HCT116 (cell line): ENCODE measurements around the gene PHF10. TPM values are rescaled to one million over a fixed set of nuclear protein-coding genes. Genes with fewer than 3 reads are reported as not detected.

Source experiments
- ATAC-seq: fragments of 200-7000 bp; cut with Tn5 transposase; 2 replicates; pipeline ENCODE4 v1.9.1; 2020; ENCODE audit warnings: mild to moderate bottlenecking, moderate library complexity
- BruUV-seq: library from RNA; stranded (reverse); fragments of 400-500 nt; replicated peaks from 2 replicates; lab custom pipeline; 2021; lab: Mats Ljungman, UMichigan
- CTCF ChIA-PET: fragments of 300-600 bp; sonication (Branson Sonifier 250); formaldehyde crosslinking; loops from one replicate; lab custom pipeline; 2021; ENCODE audit warnings: antibody characterized with exemption; lab: Charles Lee
- POLR2A ChIA-PET: fragments of 300-600, 350-600 bp; sonication (Branson Sonifier 250); formaldehyde crosslinking; loops from one replicate; lab custom pipeline; 2021; ENCODE audit warnings: antibody characterized with exemption; lab: Charles Lee
- RAD21 ChIA-PET, 2 experiments: fragments of 300-600 bp; sonication (Branson Sonifier 250); formaldehyde crosslinking; loops; one replicate each; lab custom pipeline; 2023; ENCODE audit warnings: low total read pairs in 2 of 2; ENCODE audit not compliant: uncharacterized antibody in 2 of 2, unreplicated experiment in 2 of 2, low non-redundant PET in 1 of 2; lab: Charles Lee
- DNase-seq: peaks from one replicate; pipeline ENCODE4 v3.0.0-alpha.2; 2010; ENCODE audit warnings: low read depth, low spot score
- H2AFZ ChIP-seq: fragments of 200-600 bp; shearing (Covaris generic), sonication (generic); 2 replicates; pipeline ENCODE4 v1.6.1; 2017; ENCODE audit warnings: low read depth, mixed run types, mixed read lengths, antibody characterized with exemption, low read length; ENCODE audit not compliant: poor library complexity, severe bottlenecking
- H3K27ac ChIP-seq: 2 replicates; pipeline ENCODE4 v1.5.1; 2012; ENCODE audit warnings: low read depth, low read length
- H3K27me3 ChIP-seq: fragments of 200-600 bp; sonication (generic); 2 replicates; pipeline ENCODE4 v1.6.1; 2016; ENCODE audit warnings: mixed run types, low read length, mixed read lengths; ENCODE audit not compliant: insufficient read depth
- H3K36me3 ChIP-seq, 2 experiments: fragments of 200-500 bp in 1 of 2; fragments of 200-600 bp in 1 of 2; sonication (Bioruptor generic) in 1 of 2; sonication (generic) in 1 of 2; 2 replicates each; pipeline versions ENCODE4 v1.5.1 to v1.6.1; 2014 to 2016; ENCODE audit warnings: low read length in 2 of 2, inconsistent platforms in 1 of 2, mixed read lengths in 1 of 2, mixed run types in 1 of 2; ENCODE audit not compliant: insufficient read depth in 2 of 2, control insufficient read depth in 1 of 2
- H3K4me1 ChIP-seq, 2 experiments: fragments of 200-600 bp in 1 of 2; sonication (generic) in 1 of 2; 2 replicates each; pipeline versions ENCODE4 v1.5.1 to v1.6.1; 2012 to 2017; ENCODE audit warnings: low read length in 2 of 2, inconsistent platforms in 1 of 2, mild to moderate bottlenecking in 1 of 2, mixed read lengths in 1 of 2, mixed run types in 1 of 2, moderate library complexity in 1 of 2; ENCODE audit not compliant: insufficient read depth in 2 of 2, control insufficient read depth in 1 of 2
- H3K4me2 ChIP-seq: fragments of 200-600 bp; sonication (generic); 2 replicates; pipeline ENCODE4 v1.6.1; 2017; ENCODE audit warnings: mixed run types, low read length, mixed read lengths
- H3K4me3 ChIP-seq, 2 experiments: fragments of 200-600 bp in 1 of 2; sonication (generic) in 1 of 2; replicated peaks in 1 of 2; 2 replicates each; pipeline ENCODE4 v1.5.1; 2011 to 2016; ENCODE audit warnings: low read length in 2 of 2, control low read depth in 1 of 2, low read depth in 1 of 2, mild to moderate bottlenecking in 1 of 2, mixed read lengths in 1 of 2, mixed run types in 1 of 2
- H3K79me2 ChIP-seq: fragments of 200-600 bp; sonication (generic); 2 replicates; pipeline ENCODE4 v1.6.1; 2017; ENCODE audit warnings: mild to moderate bottlenecking, mixed run types, low read length, moderate library complexity, mixed read lengths; ENCODE audit not compliant: insufficient read depth
- H3K9ac ChIP-seq: fragments of 200-600 bp; sonication (generic); 2 replicates; pipeline ENCODE4 v1.6.1; 2016; ENCODE audit warnings: low read length, mixed read lengths
- H3K9me2 ChIP-seq: fragments of 200-600 bp; sonication (generic), shearing (Covaris generic); 2 replicates; pipeline ENCODE4 v1.6.1; 2017; ENCODE audit warnings: mixed run types, mild to moderate bottlenecking, moderate library complexity; ENCODE audit not compliant: insufficient read depth
- H3K9me3 ChIP-seq, 2 experiments: fragments of 200-500 bp in 1 of 2; fragments of 200-600 bp in 1 of 2; sonication (Bioruptor generic) in 1 of 2; sonication (generic) in 1 of 2; 2 replicates each; pipeline ENCODE4 v1.6.1; 2014 to 2017; ENCODE audit warnings: low read length in 2 of 2, mixed read lengths in 2 of 2, inconsistent platforms in 1 of 2, low read depth in 1 of 2, mild to moderate bottlenecking in 1 of 2, mixed run types in 1 of 2, moderate library complexity in 1 of 2; ENCODE audit not compliant: control insufficient read depth in 1 of 2, insufficient read depth in 1 of 2
- H4K20me1 ChIP-seq: fragments of 200-600 bp; sonication (generic), shearing (Covaris generic); 2 replicates; pipeline ENCODE4 v1.6.1; 2017; ENCODE audit warnings: mixed run types, mild to moderate bottlenecking, moderate library complexity; ENCODE audit not compliant: insufficient read depth
- CEBPB ChIP-seq: IDR thresholded peaks from 2 replicates; pipeline ENCODE4 v1.6.1; 2012; ENCODE audit warnings: low read depth
- EGR1 ChIP-seq: IDR thresholded peaks from 2 replicates; pipeline ENCODE4 v1.6.1; 2012; ENCODE audit warnings: low read depth
- ELF1 ChIP-seq: IDR thresholded peaks from 2 replicates; pipeline ENCODE4 v1.6.1; 2012; ENCODE audit warnings: low read depth, borderline replicate concordance
- EZH2phosphoT487 ChIP-seq: fragments of 200-600 bp; IDR thresholded peaks from 2 replicates; pipeline ENCODE4 v1.6.1; 2018; ENCODE audit warnings: antibody characterized with exemption, borderline replicate concordance
- JUND ChIP-seq: IDR thresholded peaks from 2 replicates; pipeline ENCODE4 v1.6.1; 2012
- RAD21 ChIP-seq: IDR thresholded peaks from 2 replicates; pipeline ENCODE4 v1.6.1; 2012; ENCODE audit warnings: low read depth, mild to moderate bottlenecking
- SIN3A ChIP-seq: IDR thresholded peaks from 2 replicates; pipeline ENCODE4 v1.6.1; 2012; ENCODE audit warnings: low read depth
- SP1 ChIP-seq: IDR thresholded peaks from 2 replicates; pipeline ENCODE4 v1.6.1; 2012; ENCODE audit warnings: low read depth
- SRF ChIP-seq: IDR thresholded peaks from 2 replicates; pipeline ENCODE4 v1.6.1; 2012; ENCODE audit warnings: low read depth
- TCF7L2 ChIP-seq: IDR thresholded peaks from 2 replicates; pipeline ENCODE4 v1.7.0; 2011; ENCODE audit warnings: borderline replicate concordance, inconsistent platforms; ENCODE audit not compliant: insufficient read depth, insufficient read length; ENCODE audit errors: extremely low read depth
- YY1 ChIP-seq: IDR thresholded peaks from 2 replicates; pipeline ENCODE4 v1.6.1; 2011; ENCODE audit warnings: low read length, low read depth, moderate library complexity, mild to moderate bottlenecking; ENCODE audit not compliant: insufficient replicate concordance; ENCODE audit errors: extremely low read depth
- ZNF274 ChIP-seq: fragments of 200-500 bp; sonication (Bioruptor generic); IDR thresholded peaks from 2 replicates; pipeline ENCODE4 v1.6.1; 2014; ENCODE audit warnings: mild to moderate bottlenecking, low read depth, low read length, inconsistent platforms
- intact Hi-C: fragments of 100-400 bp; cut with micrococcal nuclease; formaldehyde crosslinking; loops from 2 replicates; pipeline ENCODE4 v1.10.0; 2022
- total RNA-seq: library from RNA; stranded (reverse); gene quantifications from one replicate; pipeline ENCODE4 v1.2.1, GENCODE V29; 2021; ENCODE audit not compliant: unreplicated experiment
- TF ChIP-seq, protein P1 (sequence below): IDR thresholded peaks from 2 replicates; pipeline ENCODE4 v1.6.1; 2011; ENCODE audit warnings: mild to moderate bottlenecking, low read length, moderate library complexity; ENCODE audit not compliant: insufficient replicate concordance; ENCODE audit errors: extremely low read depth
- TF ChIP-seq, protein P2 (sequence below): IDR thresholded peaks from 2 replicates; pipeline ENCODE4 v1.6.1; 2012; ENCODE audit warnings: low read depth

The PHF10 gene
- total RNA-seq, 1 experiment from 2014 or later, result 45.5 TPM

DNA sequence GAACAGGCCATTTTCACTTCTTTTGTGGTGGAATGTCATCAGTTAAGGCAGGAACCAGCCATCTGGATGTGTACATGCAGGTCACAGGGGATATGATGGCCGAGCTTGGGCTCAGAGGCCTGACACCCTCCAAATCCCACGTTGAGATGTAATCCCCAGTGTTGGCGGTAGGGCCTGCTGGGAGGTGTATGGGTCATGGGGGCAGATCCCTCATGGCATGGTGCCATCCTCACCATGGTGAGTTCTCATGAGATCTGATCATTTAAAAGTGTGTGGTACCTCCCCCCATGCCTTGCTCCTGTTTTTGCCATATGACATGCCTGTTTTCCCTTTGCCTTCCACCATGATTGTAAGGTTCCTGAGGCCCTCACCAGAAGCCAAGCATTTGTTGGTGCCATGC is 49.3 kb downstream of the PHF10 start:
- H4K20me1 ChIP-seq, result no peaks in the 10 kb centered on the region
- ATAC-seq, result no peak
- RAD21 ChIA-PET, result no interaction called here
- peaks cover 4 to 10% of the 10 kb centered on the region in 2 experiments; a peak in 2 of 4 replicates for H3K36me3 ChIP-seq
- no peaks in the 10 kb centered on the region for H3K4me1 ChIP-seq
- TF ChIP-seq YY1 (no peak), TCF7L2 (no peak), SRF (no peak), JUND (no peak), RAD21 (no peak), SP1 (no peak), SIN3A (no peak), EGR1 (no peak), CEBPB (no peak), ZNF274 (no peak), EZH2phosphoT487 (no peak), ELF1 (no peak)
- TF ChIP-seq, protein P1, sequence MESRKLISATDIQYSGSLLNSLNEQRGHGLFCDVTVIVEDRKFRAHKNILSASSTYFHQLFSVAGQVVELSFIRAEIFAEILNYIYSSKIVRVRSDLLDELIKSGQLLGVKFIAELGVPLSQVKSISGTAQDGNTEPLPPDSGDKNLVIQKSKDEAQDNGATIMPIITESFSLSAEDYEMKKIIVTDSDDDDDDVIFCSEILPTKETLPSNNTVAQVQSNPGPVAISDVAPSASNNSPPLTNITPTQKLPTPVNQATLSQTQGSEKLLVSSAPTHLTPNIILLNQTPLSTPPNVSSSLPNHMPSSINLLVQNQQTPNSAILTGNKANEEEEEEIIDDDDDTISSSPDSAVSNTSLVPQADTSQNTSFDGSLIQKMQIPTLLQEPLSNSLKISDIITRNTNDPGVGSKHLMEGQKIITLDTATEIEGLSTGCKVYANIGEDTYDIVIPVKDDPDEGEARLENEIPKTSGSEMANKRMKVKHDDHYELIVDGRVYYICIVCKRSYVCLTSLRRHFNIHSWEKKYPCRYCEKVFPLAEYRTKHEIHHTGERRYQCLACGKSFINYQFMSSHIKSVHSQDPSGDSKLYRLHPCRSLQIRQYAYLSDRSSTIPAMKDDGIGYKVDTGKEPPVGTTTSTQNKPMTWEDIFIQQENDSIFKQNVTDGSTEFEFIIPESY, result no peak
- TF ChIP-seq, protein P2, sequence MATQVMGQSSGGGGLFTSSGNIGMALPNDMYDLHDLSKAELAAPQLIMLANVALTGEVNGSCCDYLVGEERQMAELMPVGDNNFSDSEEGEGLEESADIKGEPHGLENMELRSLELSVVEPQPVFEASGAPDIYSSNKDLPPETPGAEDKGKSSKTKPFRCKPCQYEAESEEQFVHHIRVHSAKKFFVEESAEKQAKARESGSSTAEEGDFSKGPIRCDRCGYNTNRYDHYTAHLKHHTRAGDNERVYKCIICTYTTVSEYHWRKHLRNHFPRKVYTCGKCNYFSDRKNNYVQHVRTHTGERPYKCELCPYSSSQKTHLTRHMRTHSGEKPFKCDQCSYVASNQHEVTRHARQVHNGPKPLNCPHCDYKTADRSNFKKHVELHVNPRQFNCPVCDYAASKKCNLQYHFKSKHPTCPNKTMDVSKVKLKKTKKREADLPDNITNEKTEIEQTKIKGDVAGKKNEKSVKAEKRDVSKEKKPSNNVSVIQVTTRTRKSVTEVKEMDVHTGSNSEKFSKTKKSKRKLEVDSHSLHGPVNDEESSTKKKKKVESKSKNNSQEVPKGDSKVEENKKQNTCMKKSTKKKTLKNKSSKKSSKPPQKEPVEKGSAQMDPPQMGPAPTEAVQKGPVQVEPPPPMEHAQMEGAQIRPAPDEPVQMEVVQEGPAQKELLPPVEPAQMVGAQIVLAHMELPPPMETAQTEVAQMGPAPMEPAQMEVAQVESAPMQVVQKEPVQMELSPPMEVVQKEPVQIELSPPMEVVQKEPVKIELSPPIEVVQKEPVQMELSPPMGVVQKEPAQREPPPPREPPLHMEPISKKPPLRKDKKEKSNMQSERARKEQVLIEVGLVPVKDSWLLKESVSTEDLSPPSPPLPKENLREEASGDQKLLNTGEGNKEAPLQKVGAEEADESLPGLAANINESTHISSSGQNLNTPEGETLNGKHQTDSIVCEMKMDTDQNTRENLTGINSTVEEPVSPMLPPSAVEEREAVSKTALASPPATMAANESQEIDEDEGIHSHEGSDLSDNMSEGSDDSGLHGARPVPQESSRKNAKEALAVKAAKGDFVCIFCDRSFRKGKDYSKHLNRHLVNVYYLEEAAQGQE, result no peak
- TF ChIP-seq, all 23 proteins: peak for 0
- Histone ChIP-seq H3K79me2 (no peaks in the 10 kb centered on the region), H3K9me2 (no peaks in the 10 kb centered on the region), H3K9ac (no peak overlapping the region), H3K27ac (no peak overlapping the region), H3K4me3 (no peak overlapping the region), H2AFZ (no peak overlapping the region), H3K27me3 (no peaks in the 10 kb centered on the region), H3K4me2 (no peak overlapping the region), H3K9me3 (no peaks in the 10 kb centered on the region)
- ChIA-PET POLR2A (no interaction called here), CTCF (no interaction called here)
- no peak for DNase-seq
- BruUV-seq, result no TSS peak
- intact Hi-C loops, result loop anchor here (5.0 kb wide), 1 partner anchor 718 kb away; no protein-coding TSS in a partner anchor
